Measurements from ENCODE around the gene ACOX3.

ACOX3 gene

DNA sequence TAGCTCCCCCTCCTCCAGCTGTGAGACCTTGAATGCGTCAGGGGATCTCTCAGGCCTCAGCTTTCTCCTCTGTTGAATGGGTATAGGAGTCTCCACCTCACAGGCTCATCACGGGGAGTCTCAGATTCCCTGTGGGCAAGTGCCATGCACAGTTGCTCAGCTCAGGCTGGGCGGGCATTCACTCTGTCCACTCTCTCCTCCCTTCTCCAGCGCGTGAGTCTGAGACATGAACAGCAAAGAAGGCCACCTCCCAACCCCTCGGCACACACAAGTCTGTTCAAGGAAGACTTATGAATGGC lies 111.0 kb downstream of the ACOX3 start:
- Histone ChIP-seq H3K4me1 (ENCODE audit: control extremely low read depth in 1 of 4, control insufficient read depth in 4 of 4, insufficient read depth in 4 of 4, low read length in 3 of 4) (peaks cover 0 to 6% (median 4%) of the 10 kb centered on the region in 4 experiments), H3K36me3 (ENCODE audit: control insufficient read depth in 4 of 4, insufficient read depth in 4 of 4, low read length in 3 of 4) (no peaks in the 10 kb centered on the region), H3K9me3 (ENCODE audit: control extremely low read depth in 1 of 5, control insufficient read depth in 4 of 5, insufficient read depth in 2 of 5, low read depth in 1 of 5, low read length in 4 of 5) (peaks cover 0 to 9% (median 0%) of the 10 kb centered on the region in 5 experiments), H3K4me3 (ENCODE audit: control insufficient read depth in 1 of 7, extremely low read depth in 1 of 7, insufficient read depth in 4 of 7, low read depth in 2 of 7, low read length in 6 of 7) (no peak overlapping the region), H3K27me3 (replicated peaks in 2 of 5; ENCODE audit: control insufficient read depth in 4 of 5, insufficient read depth in 5 of 5, low read length in 4 of 5) (no peaks in the 10 kb centered on the region), H3K27ac (ENCODE audit: insufficient read depth in 1 of 2, low read depth in 1 of 2, low read length in 2 of 2, poor library complexity in 1 of 2, severe bottlenecking in 2 of 2) (no peak overlapping the region)
- ChIA-PET CTCF (no interaction called here), POLR2A (no interaction called here)
- DNase-seq, result no peak
- WGBS (ENCODE audit: insufficient coverage), result no CpG with 5 or more reads among the region's 6 CpGs

DNA sequence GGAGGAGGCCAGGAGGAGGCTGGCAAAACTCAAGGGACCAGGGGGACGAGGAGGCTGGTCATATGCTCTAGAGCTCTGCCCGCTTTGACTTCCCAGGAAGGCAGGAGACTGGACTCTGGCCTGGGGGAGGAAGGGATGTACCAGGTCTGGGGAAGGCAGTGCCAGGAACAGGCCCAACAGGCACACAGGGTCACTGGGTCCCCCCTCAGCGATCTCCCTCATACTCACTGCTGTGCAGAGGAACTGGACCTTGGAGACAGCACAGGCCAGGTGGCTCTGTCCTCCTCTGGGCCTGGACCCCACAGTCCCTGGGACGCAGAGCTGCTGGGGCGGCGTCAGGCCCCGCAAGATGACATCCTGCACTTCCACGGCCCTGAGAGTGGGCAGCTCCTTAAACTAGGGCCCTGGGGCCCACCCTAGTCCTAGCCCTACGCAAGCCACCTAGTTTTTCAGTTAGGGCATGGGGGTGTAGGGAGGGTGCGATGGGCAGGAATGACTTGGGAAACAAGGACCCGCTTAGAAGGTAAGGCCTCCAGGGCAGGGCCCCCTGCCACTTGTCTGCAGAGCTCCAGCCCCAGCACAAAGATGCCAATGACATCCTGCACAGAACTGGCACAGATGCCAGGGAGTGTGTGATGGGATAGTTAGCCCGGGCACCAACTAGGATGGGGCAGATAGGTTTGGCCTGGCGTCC lies 111.5 kb downstream of the ACOX3 start:
- POLR2A ChIA-PET, result no interaction called here
- 81% methylated on average over 12 of the region's 13 CpGs for WGBS (ENCODE audit: insufficient coverage)
- Histone ChIP-seq H3K4me3 (ENCODE audit: control insufficient read depth in 1 of 7, extremely low read depth in 1 of 7, insufficient read depth in 4 of 7, low read depth in 2 of 7, low read length in 6 of 7) (no peak overlapping the region), H3K27me3 (replicated peaks in 2 of 5; ENCODE audit: control insufficient read depth in 4 of 5, insufficient read depth in 5 of 5, low read length in 4 of 5) (no peaks in the 10 kb centered on the region), H3K27ac (ENCODE audit: insufficient read depth in 1 of 2, low read depth in 1 of 2, low read length in 2 of 2, poor library complexity in 1 of 2, severe bottlenecking in 2 of 2) (no peak overlapping the region), H3K36me3 (ENCODE audit: control insufficient read depth in 4 of 4, insufficient read depth in 4 of 4, low read length in 3 of 4) (no peaks in the 10 kb centered on the region), H3K9me3 (ENCODE audit: control extremely low read depth in 1 of 5, control insufficient read depth in 4 of 5, insufficient read depth in 2 of 5, low read depth in 1 of 5, low read length in 4 of 5) (peaks cover 0 to 10% (median 0%) of the 10 kb centered on the region in 5 experiments), H3K4me1 (ENCODE audit: control extremely low read depth in 1 of 4, control insufficient read depth in 4 of 4, insufficient read depth in 4 of 4, low read length in 3 of 4) (peaks cover 0 to 6% (median 4%) of the 10 kb centered on the region in 4 experiments)
- CTCF ChIA-PET, result no interaction called here
- DNase-seq, result no peak

DNA sequence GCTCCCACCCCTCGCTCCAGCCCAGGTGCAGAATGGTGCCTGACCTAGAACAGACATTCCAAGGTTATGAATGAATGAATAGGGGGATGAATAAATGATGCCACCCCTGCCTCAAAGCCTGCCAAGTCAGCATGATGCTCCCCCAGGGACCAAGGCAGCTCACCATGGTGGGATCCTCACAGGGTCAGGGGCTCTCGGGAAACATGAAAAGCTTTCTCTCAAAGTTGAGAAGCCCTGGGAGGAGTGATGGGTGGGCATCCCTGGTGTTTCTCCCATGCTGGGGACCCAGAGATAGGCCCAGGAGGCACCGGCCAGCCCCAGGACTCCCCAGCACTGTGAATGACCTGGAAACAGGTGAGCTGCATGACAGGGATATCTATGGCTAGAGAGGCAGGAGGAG lies 112.1 kb downstream of the ACOX3 start:
- POLR2A ChIA-PET, result no interaction called here
- Histone ChIP-seq H3K36me3 (ENCODE audit: control insufficient read depth in 4 of 4, insufficient read depth in 4 of 4, low read length in 3 of 4) (no peaks in the 10 kb centered on the region), H3K4me3 (ENCODE audit: control insufficient read depth in 1 of 7, extremely low read depth in 1 of 7, insufficient read depth in 4 of 7, low read depth in 2 of 7, low read length in 6 of 7) (no peak overlapping the region), H3K4me1 (ENCODE audit: control extremely low read depth in 1 of 4, control insufficient read depth in 4 of 4, insufficient read depth in 4 of 4, low read length in 3 of 4) (peaks cover 0 to 6% (median 4%) of the 10 kb centered on the region in 4 experiments), H3K27ac (ENCODE audit: insufficient read depth in 1 of 2, low read depth in 1 of 2, low read length in 2 of 2, poor library complexity in 1 of 2, severe bottlenecking in 2 of 2) (no peak overlapping the region), H3K27me3 (replicated peaks in 2 of 5; ENCODE audit: control insufficient read depth in 4 of 5, insufficient read depth in 5 of 5, low read length in 4 of 5) (no peaks in the 10 kb centered on the region), H3K9me3 (ENCODE audit: control extremely low read depth in 1 of 5, control insufficient read depth in 4 of 5, insufficient read depth in 2 of 5, low read depth in 1 of 5, low read length in 4 of 5) (peaks cover 0 to 15% (median 0%) of the 10 kb centered on the region in 5 experiments)
- CTCF ChIA-PET, result no interaction called here
- DNase-seq, result no peak
- 100% methylated on average over 2 of the region's 3 CpGs for WGBS (ENCODE audit: insufficient coverage)

DNA sequence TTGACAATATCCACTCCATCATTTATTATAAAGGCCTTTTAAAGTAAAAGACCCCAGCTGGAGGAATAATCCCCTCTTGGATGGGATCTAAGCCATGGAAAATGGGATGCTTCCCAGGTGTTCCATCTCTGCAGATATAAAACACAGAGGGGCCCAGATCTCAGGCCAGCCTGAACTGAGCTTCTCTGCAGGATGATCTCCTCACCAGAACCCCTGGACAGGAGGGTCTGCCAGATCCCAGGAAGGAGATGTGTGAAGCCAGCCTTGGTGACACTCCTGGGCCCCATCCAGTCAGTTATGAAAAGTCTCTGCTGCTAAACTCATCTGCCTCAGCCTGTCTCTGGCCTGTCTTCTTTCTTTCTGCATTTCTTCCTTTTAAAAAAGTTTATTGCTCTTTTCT lies 114.3 kb downstream of the ACOX3 start:
- peaks cover 0 to 19% (median 0%) of the 10 kb centered on the region in 5 experiments for H3K9me3 ChIP-seq (ENCODE audit: control extremely low read depth in 1 of 5, control insufficient read depth in 4 of 5, insufficient read depth in 2 of 5, low read depth in 1 of 5, low read length in 4 of 5)
- no peak overlapping the region for H3K27ac ChIP-seq (ENCODE audit: insufficient read depth in 1 of 2, low read depth in 1 of 2, low read length in 2 of 2, poor library complexity in 1 of 2, severe bottlenecking in 2 of 2)
- ChIA-PET POLR2A (no interaction called here), CTCF (no interaction called here)
- peaks cover 0 to 4% (median 3%) of the 10 kb centered on the region in 4 experiments for H3K4me1 ChIP-seq (ENCODE audit: control extremely low read depth in 1 of 4, control insufficient read depth in 4 of 4, insufficient read depth in 4 of 4, low read length in 3 of 4)
- no peak for DNase-seq
- H3K27me3 ChIP-seq (replicated peaks in 2 of 5; ENCODE audit: control insufficient read depth in 4 of 5, insufficient read depth in 5 of 5, low read length in 4 of 5), result no peaks in the 10 kb centered on the region
- H3K4me3 ChIP-seq (ENCODE audit: control insufficient read depth in 1 of 7, extremely low read depth in 1 of 7, insufficient read depth in 4 of 7, low read depth in 2 of 7, low read length in 6 of 7), result no peak overlapping the region
- no peaks in the 10 kb centered on the region for H3K36me3 ChIP-seq (ENCODE audit: control insufficient read depth in 4 of 4, insufficient read depth in 4 of 4, low read length in 3 of 4)

DNA sequence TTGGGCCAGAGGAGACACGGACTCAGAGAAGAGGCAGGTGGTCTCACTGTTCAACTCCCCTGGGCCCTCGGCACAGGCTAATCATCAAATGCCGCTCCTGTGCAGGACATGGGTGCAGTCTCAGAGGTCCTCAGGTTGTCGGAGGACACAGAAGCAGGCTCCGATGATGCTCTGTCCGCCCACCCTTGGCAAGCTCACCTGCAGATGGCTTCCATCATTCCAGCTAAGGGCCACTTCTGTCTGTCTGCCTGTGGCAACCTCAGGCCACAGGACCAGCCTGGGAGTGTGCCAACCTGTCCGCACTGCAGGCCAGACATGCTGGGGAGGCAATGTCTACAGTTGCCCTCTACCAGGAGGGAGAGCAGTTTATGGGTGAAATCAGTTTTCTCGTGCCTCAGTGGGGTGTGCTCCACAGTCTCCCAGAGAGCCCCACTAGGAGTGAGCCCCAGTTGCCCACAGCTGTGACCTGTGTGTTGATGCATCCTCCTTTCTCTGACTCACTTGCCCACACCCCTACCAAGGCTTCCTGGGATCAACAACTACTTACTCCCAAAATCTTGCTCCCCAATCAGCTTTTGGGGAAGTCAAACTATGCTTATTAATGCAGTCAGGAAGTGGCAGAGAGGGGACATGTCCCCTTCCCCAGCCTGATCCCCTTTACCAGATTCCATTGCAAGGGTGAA lies 115.1 kb downstream of the ACOX3 start:
- ChIA-PET POLR2A (no interaction called here), CTCF (no interaction called here)
- DNase-seq, result no peak
- Histone ChIP-seq H3K27ac (ENCODE audit: insufficient read depth in 1 of 2, low read depth in 1 of 2, low read length in 2 of 2, poor library complexity in 1 of 2, severe bottlenecking in 2 of 2) (no peak overlapping the region), H3K36me3 (ENCODE audit: control insufficient read depth in 4 of 4, insufficient read depth in 4 of 4, low read length in 3 of 4) (no peaks in the 10 kb centered on the region), H3K9me3 (ENCODE audit: control extremely low read depth in 1 of 5, control insufficient read depth in 4 of 5, insufficient read depth in 2 of 5, low read depth in 1 of 5, low read length in 4 of 5) (peaks cover 0 to 19% (median 0%) of the 10 kb centered on the region in 5 experiments), H3K4me3 (ENCODE audit: control insufficient read depth in 1 of 7, extremely low read depth in 1 of 7, insufficient read depth in 4 of 7, low read depth in 2 of 7, low read length in 6 of 7) (no peak overlapping the region), H3K4me1 (ENCODE audit: control extremely low read depth in 1 of 4, control insufficient read depth in 4 of 4, insufficient read depth in 4 of 4, low read length in 3 of 4) (peaks cover 0 to 2% (median 0%) of the 10 kb centered on the region in 4 experiments), H3K27me3 (replicated peaks in 2 of 5; ENCODE audit: control insufficient read depth in 4 of 5, insufficient read depth in 5 of 5, low read length in 4 of 5) (no peaks in the 10 kb centered on the region)
- 86% methylated on average over 6 of the region's 8 CpGs for WGBS (ENCODE audit: insufficient coverage)

DNA sequence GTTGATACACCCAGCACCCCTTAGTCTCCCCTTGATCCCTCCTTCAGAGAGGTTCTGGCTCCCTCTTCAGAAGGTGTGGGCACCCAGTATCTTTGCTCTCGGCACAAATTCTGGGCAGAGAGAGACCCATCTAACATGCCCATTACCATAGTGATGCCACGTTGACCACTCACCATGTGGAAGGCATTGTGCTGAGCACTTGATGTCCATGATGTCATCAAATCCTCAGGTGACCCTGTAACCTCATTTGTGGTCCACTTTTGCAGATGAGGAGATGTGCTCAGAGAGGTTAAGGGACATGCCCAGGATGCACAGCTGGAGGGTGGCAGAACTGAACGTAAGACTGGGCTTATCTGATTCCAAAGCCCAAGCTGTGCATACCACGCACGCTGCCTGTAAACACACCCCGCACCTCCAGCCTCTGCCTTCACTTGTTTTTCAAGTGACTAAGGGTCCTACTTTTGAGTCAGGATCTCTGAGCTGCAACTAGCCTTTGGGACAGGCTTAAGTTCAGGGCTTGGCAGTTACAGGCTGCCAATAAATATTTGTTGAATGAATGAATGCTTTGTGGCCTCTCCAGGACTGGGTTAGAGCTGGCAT lies 115.8 kb downstream of the ACOX3 start:
- WGBS (ENCODE audit: insufficient coverage), result 100% methylated on average over 6 of the region's 6 CpGs

DNA sequence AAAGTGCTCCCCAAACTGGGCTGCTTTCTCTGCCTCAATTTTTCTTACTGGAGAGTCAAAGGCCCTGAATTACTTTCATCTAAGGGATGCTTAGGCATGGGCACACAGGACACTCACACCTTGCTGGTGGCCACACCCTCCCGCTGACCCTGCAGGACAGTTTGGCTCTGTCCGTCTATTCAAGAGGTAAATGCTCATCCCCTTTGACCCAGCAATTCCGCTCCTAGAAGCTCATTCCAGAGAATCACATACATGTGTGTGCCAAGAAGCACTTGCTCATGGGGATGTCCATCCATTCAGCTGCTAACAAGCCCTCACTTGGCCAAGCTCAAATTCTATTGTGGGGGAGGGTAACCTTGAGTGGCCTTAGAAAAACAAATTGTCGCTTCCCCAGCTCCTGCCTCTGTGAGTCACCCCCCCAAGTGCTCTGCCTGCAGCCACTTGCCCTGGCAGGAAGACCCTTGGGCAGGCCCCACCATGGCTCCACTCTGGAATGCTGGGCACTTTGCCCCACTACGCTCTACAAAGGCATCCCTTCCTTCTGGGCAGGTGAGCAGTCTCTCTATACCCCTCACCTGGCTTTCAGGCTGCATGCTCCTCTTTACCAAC lies 116.5 kb downstream of the ACOX3 start:
- Histone ChIP-seq H3K27me3 (replicated peaks in 2 of 5; ENCODE audit: control insufficient read depth in 4 of 5, insufficient read depth in 5 of 5, low read length in 4 of 5) (no peaks in the 10 kb centered on the region), H3K4me1 (ENCODE audit: control extremely low read depth in 1 of 4, control insufficient read depth in 4 of 4, insufficient read depth in 4 of 4, low read length in 3 of 4) (peaks cover 0 to 12% (median 11%) of the 10 kb centered on the region in 4 experiments), H3K27ac (ENCODE audit: insufficient read depth in 1 of 2, low read depth in 1 of 2, low read length in 2 of 2, poor library complexity in 1 of 2, severe bottlenecking in 2 of 2) (no peak overlapping the region), H3K4me3 (ENCODE audit: control insufficient read depth in 1 of 7, extremely low read depth in 1 of 7, insufficient read depth in 4 of 7, low read depth in 2 of 7, low read length in 6 of 7) (no peak overlapping the region), H3K9me3 (ENCODE audit: control extremely low read depth in 1 of 5, control insufficient read depth in 4 of 5, insufficient read depth in 2 of 5, low read depth in 1 of 5, low read length in 4 of 5) (peaks cover 0 to 19% (median 0%) of the 10 kb centered on the region in 5 experiments), H3K36me3 (ENCODE audit: control insufficient read depth in 4 of 4, insufficient read depth in 4 of 4, low read length in 3 of 4) (no peaks in the 10 kb centered on the region)
- 100% methylated on average over 5 of the region's 5 CpGs for WGBS (ENCODE audit: insufficient coverage)
- ChIA-PET CTCF (interaction anchor here (1.3 kb wide), 1 partner anchor 20 kb away, joined by 5 read pairs; no protein-coding TSS in a partner anchor), POLR2A (no interaction called here)
- no peak for DNase-seq

More for the DNA sequence above, 115.8 kb downstream of the ACOX3 start:
- H3K4me3 ChIP-seq (ENCODE audit: control insufficient read depth in 1 of 7, extremely low read depth in 1 of 7, insufficient read depth in 4 of 7, low read depth in 2 of 7, low read length in 6 of 7), result no peak overlapping the region
- ChIA-PET CTCF (no interaction called here), POLR2A (no interaction called here)
- no peaks in the 10 kb centered on the region for H3K36me3 ChIP-seq (ENCODE audit: control insufficient read depth in 4 of 4, insufficient read depth in 4 of 4, low read length in 3 of 4)
- peaks cover 0 to 19% (median 0%) of the 10 kb centered on the region in 5 experiments for H3K9me3 ChIP-seq (ENCODE audit: control extremely low read depth in 1 of 5, control insufficient read depth in 4 of 5, insufficient read depth in 2 of 5, low read depth in 1 of 5, low read length in 4 of 5)
- H3K27ac ChIP-seq (ENCODE audit: insufficient read depth in 1 of 2, low read depth in 1 of 2, low read length in 2 of 2, poor library complexity in 1 of 2, severe bottlenecking in 2 of 2), result no peak overlapping the region
- H3K27me3 ChIP-seq (replicated peaks in 2 of 5; ENCODE audit: control insufficient read depth in 4 of 5, insufficient read depth in 5 of 5, low read length in 4 of 5), result no peaks in the 10 kb centered on the region
- peaks cover 0 to 8% (median 6%) of the 10 kb centered on the region in 4 experiments for H3K4me1 ChIP-seq (ENCODE audit: control extremely low read depth in 1 of 4, control insufficient read depth in 4 of 4, insufficient read depth in 4 of 4, low read length in 3 of 4)
- DNase-seq, result no peak
